CD14-positive monocyte (primary cell): ENCODE results near the gene CHKB. TPM values are rescaled to one million over a fixed set of nuclear protein-coding genes. Genes with fewer than 3 reads are reported as not detected.

Source experiments
- DNase-seq, 3 donors: peaks; one replicate each; pipeline ENCODE4 v3.0.0-alpha.2; 2011 to 2022
- H2AFZ ChIP-seq: 2 replicates; pipeline ENCODE4 v1.6.0; 2012; ENCODE audit warnings: mild to moderate bottlenecking, low read depth, low read length, inconsistent platforms; ENCODE audit not compliant: insufficient read depth, poor library complexity, severe bottlenecking
- H3K27ac ChIP-seq, 2 donors: 1 replicate in 1 of 2; 2 replicates in 1 of 2; pipeline ENCODE4 v1.5.1; 2012 to 2013; ENCODE audit warnings: low read length in 2 of 2, control low read depth in 1 of 2, inconsistent platforms in 1 of 2, low read depth in 1 of 2, mild to moderate bottlenecking in 1 of 2
- H3K27me3 ChIP-seq, 2 donors: one replicate each; pipeline versions ENCODE4 v1.6.0 to v1.6.1; 2011 to 2013; ENCODE audit warnings: low read length in 2 of 2; ENCODE audit not compliant: control insufficient read depth in 2 of 2, insufficient read depth in 2 of 2
- H3K36me3 ChIP-seq, 2 donors: replicated peaks in 1 of 2; 1 replicate in 1 of 2; 2 replicates in 1 of 2; pipeline versions ENCODE4 v1.5.1 to v1.6.1; 2012 to 2013; ENCODE audit warnings: low read length in 2 of 2, control low read depth in 1 of 2, inconsistent platforms in 1 of 2, mild to moderate bottlenecking in 1 of 2; ENCODE audit not compliant: insufficient read depth in 2 of 2, control insufficient read depth in 1 of 2
- H3K4me1 ChIP-seq, 2 donors: 1 replicate in 1 of 2; 2 replicates in 1 of 2; pipeline versions ENCODE4 v1.5.1 to v1.6.1; 2012 to 2013; ENCODE audit warnings: low read length in 2 of 2, control low read depth in 1 of 2, inconsistent platforms in 1 of 2, mild to moderate bottlenecking in 1 of 2, moderate library complexity in 1 of 2; ENCODE audit not compliant: insufficient read depth in 2 of 2, control insufficient read depth in 1 of 2
- H3K4me2 ChIP-seq: replicated peaks from 2 replicates; pipeline ENCODE3; 2012; ENCODE audit warnings: low read length, moderate library complexity, mild to moderate bottlenecking; ENCODE audit not compliant: poor library complexity, severe bottlenecking; ENCODE audit errors: extremely low read depth
- H3K4me3 ChIP-seq, 3 experiments: fragments of 200-600 bp in 1 of 3; sonication (generic) in 1 of 3; replicated peaks in 1 of 3; 1 replicate in 2 of 3; 2 replicates in 1 of 3; pipeline ENCODE4 v1.5.1; 2011 to 2013; ENCODE audit warnings: low read length in 3 of 3, mild to moderate bottlenecking in 3 of 3, control low read depth in 2 of 3, low read depth in 2 of 3, inconsistent platforms in 1 of 3, moderate library complexity in 1 of 3
- H3K79me2 ChIP-seq: 2 replicates; pipeline ENCODE4 v1.6.0; 2012; ENCODE audit warnings: mild to moderate bottlenecking, control low read depth, inconsistent platforms, low read length, moderate library complexity; ENCODE audit not compliant: insufficient read depth
- H3K9ac ChIP-seq: 2 replicates; pipeline ENCODE4 v1.6.0; 2017; ENCODE audit warnings: low read length, mild to moderate bottlenecking; ENCODE audit not compliant: insufficient read depth, poor library complexity, severe bottlenecking
- H3K9me3 ChIP-seq, 2 donors: replicated peaks in 1 of 2; 1 replicate in 1 of 2; 2 replicates in 1 of 2; pipeline versions ENCODE4 v1.5.1 to v1.6.1; 2012 to 2013; ENCODE audit warnings: low read length in 2 of 2, control low read depth in 1 of 2; ENCODE audit not compliant: control insufficient read depth in 1 of 2, insufficient read depth in 1 of 2
- H4K20me1 ChIP-seq: 2 replicates; pipeline ENCODE4 v1.6.0; 2012; ENCODE audit warnings: mild to moderate bottlenecking, low read length, control low read depth, moderate library complexity; ENCODE audit not compliant: insufficient read depth
- H3K27ac Mint-ChIP-seq, 7 donors: one replicate each; pipeline ENCODE4 v1.8.0; 2020; ENCODE audit warnings: mild to moderate bottlenecking in 7 of 7, mixed read lengths in 7 of 7, moderate library complexity in 6 of 7, inconsistent platforms in 2 of 7
- H3K27me3 Mint-ChIP-seq, 3 donors: one replicate each; pipeline ENCODE4 v1.8.0; 2021 to 2022; ENCODE audit warnings: low read depth in 3 of 3, mild to moderate bottlenecking in 3 of 3, mixed read lengths in 3 of 3, moderate library complexity in 3 of 3, inconsistent platforms in 1 of 3
- H3K36me3 Mint-ChIP-seq, 2 donors: one replicate each; pipeline ENCODE4 v1.8.0; 2020; ENCODE audit warnings: mixed read lengths in 2 of 2, inconsistent platforms in 1 of 2, mild to moderate bottlenecking in 1 of 2
- H3K4me1 Mint-ChIP-seq: one replicate; pipeline ENCODE4 v1.8.0; 2020; ENCODE audit warnings: mild to moderate bottlenecking, mixed read lengths
- H3K4me3 Mint-ChIP-seq, 2 donors: one replicate each; pipeline ENCODE4 v1.8.0; 2020; ENCODE audit warnings: mild to moderate bottlenecking in 2 of 2, mixed read lengths in 2 of 2, moderate library complexity in 1 of 2
- H3K9me3 Mint-ChIP-seq, 7 donors: one replicate each; pipeline ENCODE4 v1.8.0; 2020 to 2022; ENCODE audit warnings: mixed read lengths in 7 of 7, mild to moderate bottlenecking in 6 of 7, moderate library complexity in 6 of 7, inconsistent platforms in 2 of 7
- CTCF ChIP-seq: fragments of 200-600 bp; IDR thresholded peaks from one replicate; pipeline ENCODE4 v1.8.0; 2022; ENCODE audit warnings: antibody characterized with exemption, mild to moderate bottlenecking
- WGBS: methylation state at CpG from one replicate; pipeline ENCODE4 v1.1.5; 2013; ENCODE audit warnings: missing lambda C conversion rate; ENCODE audit not compliant: insufficient coverage; 5-methylcytosine and 5-hydroxymethylcytosine counted together
- intact Hi-C, 2 donors: fragments of 100-400 bp; cut with micrococcal nuclease; formaldehyde crosslinking; loops; one replicate each; pipeline versions ENCODE4 v1.15.0 to v1.15.1; 2023
- polyA plus RNA-seq, 3 donors: library from polyadenylated mRNA; depleted of rRNA in 1 of 3; unstranded in 2 of 3; stranded (reverse) in 1 of 3; fragments of 300-500 nt in 2 of 3; fragments of >200 nt in 1 of 3; fragmentation: Illumina TruSeq in 2 of 3; gene quantifications; 1 replicate in 2 of 3; 2 replicates in 1 of 3; pipeline ENCODE4 v1.2.3, GENCODE V29; 2012 to 2021

Gene CHKB
- polyA plus RNA-seq, 3 donors: 29.1 to 286 (median 31.3) TPM

- Histone ChIP-seq H3K9me3 (no peaks in the 10 kb centered on the region), H3K4me3 (peak overlapping the region; percentile 23 to 72 (median 40)), H3K4me2 (peak overlapping the region; percentile 88), H3K4me1 (peaks cover 39 to 62% of the 10 kb centered on the region in 2 donors), H3K27ac (peak overlapping the region in 1 of 2 donors; percentile 53), H3K79me2 (peaks cover 16% of the 10 kb centered on the region), H3K9ac (peak overlapping the region; percentile 65), H2AFZ (peak overlapping the region; percentile 96), H3K27me3 (no peaks in the 10 kb centered on the region), H4K20me1 (no peaks in the 10 kb centered on the region), H3K36me3 (no peaks in the 10 kb centered on the region)
- Mint-ChIP-seq H3K36me3 (peaks cover 3% of the 10 kb centered on the region in 2 donors), H3K9me3 (peaks cover 0 to 6% (median 0%) of the 10 kb centered on the region in 7 donors), H3K4me1 (peaks cover 36% of the 10 kb centered on the region), H3K27me3 (peaks cover 3 to 24% (median 7%) of the 10 kb centered on the region in 3 donors), H3K27ac (peak overlapping the region in 2 of 7 donors; percentile 8 to 30), H3K4me3 (peak overlapping the region; percentile 75 to 86)
- intact Hi-C loops: loop anchor here in 1 of 2 donors (5.0 kb wide), 1 partner anchor 33 kb away; the partner anchor contains the start of gene CHKB
- peak in 1 of 3 donors; percentile 3 for DNase-seq
- TF ChIP-seq CTCF: no peak
- 59% methylated on average over 60 of the region's 68 CpGs for WGBS
These were observed 33.5 kb downstream of the CHKB start for GRCh38 chr22:50548921-50549790.

GRCh38 chr22:50548040-50548920, 34.4 kb downstream of the CHKB start:
- peak overlapping the region in 1 of 2 donors; percentile 53 for H3K27ac ChIP-seq
- H3K4me3 ChIP-seq: peak overlapping the region; percentile 23 to 72 (median 40)
- peak overlapping the region; percentile 62 to 71 for H3K4me3 Mint-ChIP-seq
- H3K4me1 Mint-ChIP-seq: peaks cover 42% of the 10 kb centered on the region
- H3K36me3 Mint-ChIP-seq: peaks cover 3% of the 10 kb centered on the region in 2 donors
- peaks cover 48 to 71% of the 10 kb centered on the region in 2 donors for H3K4me1 ChIP-seq
- peaks cover 0 to 6% (median 0%) of the 10 kb centered on the region in 7 donors for H3K9me3 Mint-ChIP-seq
- intact Hi-C loops: loop anchor here in 1 of 2 donors (5.0 kb wide), 1 partner anchor 34 kb away; the partner anchor contains the start of gene CHKB
- peak in 1 of 3 donors; percentile 28 for DNase-seq
- peak; percentile 21 for TF ChIP-seq CTCF
- peaks cover 3 to 24% (median 5%) of the 10 kb centered on the region in 3 donors for H3K27me3 Mint-ChIP-seq
- H4K20me1 ChIP-seq: no peaks in the 10 kb centered on the region
- peaks cover 16% of the 10 kb centered on the region for H3K79me2 ChIP-seq
- H3K4me2 ChIP-seq: peak overlapping the region; percentile 88
- 4% methylated on average over 49 of the region's 56 CpGs for WGBS
- peak overlapping the region in 3 of 7 donors; percentile 16 to 68 (median 46) for H3K27ac Mint-ChIP-seq
- peak overlapping the region; percentile 96 for H2AFZ ChIP-seq
- H3K27me3 ChIP-seq: no peaks in the 10 kb centered on the region
- H3K9me3 ChIP-seq: no peaks in the 10 kb centered on the region
- H3K36me3 ChIP-seq: no peaks in the 10 kb centered on the region
- H3K9ac ChIP-seq: peak overlapping the region; percentile 65
